H1 (cell line): ENCODE measurements around the gene FXR2. TPM values are rescaled to one million over a fixed set of nuclear protein-coding genes. Genes with fewer than 3 reads are reported as not detected.
A peak's percentile ranks its signal among the peaks of the same experiment; 100 is the strongest.

ENCODE experiments used
- CTCF ChIA-PET: fragments of 300-600 bp; sonication (Branson Sonifier 250); formaldehyde crosslinking; loops from one replicate; lab custom pipeline; 2021; ENCODE audit not compliant: partially characterized antibody; lab: Charles Lee
- POLR2A ChIA-PET: fragments of 300-600 bp; sonication (Branson Sonifier 250); formaldehyde crosslinking; loops from one replicate; lab custom pipeline; 2021; ENCODE audit warnings: inconsistent platforms; ENCODE audit not compliant: partially characterized antibody; lab: Charles Lee
- DNase-seq, 2 experiments: peaks; one replicate each; pipeline versions ENCODE4 v3.0.0 to v3.0.0-alpha.2; 2010 to 2022; ENCODE audit warnings: low spot score in 2 of 2, low read depth in 1 of 2, mixed read lengths in 1 of 2
- FAIRE-seq: peaks from 2 replicates; lab custom pipeline; 2011; peaks lifted over from hg19 to GRCh38; lab: Jason Lieb, UNC
- H2AFZ ChIP-seq: 2 replicates; pipeline ENCODE4 v1.8.1; 2012; ENCODE audit warnings: low read length, inconsistent platforms
- H2AK5ac ChIP-seq: 2 replicates; pipeline ENCODE4 v1.6.1; 2013; ENCODE audit warnings: low read depth, low read length
- H2BK120ac ChIP-seq: replicated peaks from 2 replicates; pipeline ENCODE3; 2013; ENCODE audit warnings: low read depth, low read length, inconsistent platforms
- H2BK12ac ChIP-seq: 2 replicates; pipeline ENCODE4 v1.6.1; 2013; ENCODE audit warnings: low read depth, low read length
- H2BK15ac ChIP-seq: 2 replicates; pipeline ENCODE4 v1.6.1; 2013; ENCODE audit warnings: low read length
- H2BK20ac ChIP-seq: 2 replicates; pipeline ENCODE4 v1.6.1; 2013; ENCODE audit warnings: low read length
- H2BK5ac ChIP-seq: 2 replicates; pipeline ENCODE4 v1.6.1; 2013; ENCODE audit warnings: low read depth, low read length
- H3K14ac ChIP-seq: 2 replicates; pipeline ENCODE4 v1.6.1; 2013; ENCODE audit warnings: inconsistent platforms; ENCODE audit not compliant: insufficient read length
- H3K18ac ChIP-seq: 2 replicates; pipeline ENCODE4 v1.6.1; 2013; ENCODE audit warnings: low read length; ENCODE audit errors: extremely low read depth
- H3K23ac ChIP-seq: 2 replicates; pipeline ENCODE4 v1.6.1; 2013; ENCODE audit warnings: inconsistent platforms; ENCODE audit not compliant: insufficient read length
- H3K23me2 ChIP-seq: 2 replicates; pipeline ENCODE4 v1.6.1; 2013; ENCODE audit warnings: low read depth, low read length
- H3K27ac ChIP-seq: 2 replicates; pipeline ENCODE4 v1.6.1; 2011; ENCODE audit warnings: low read depth, low read length, inconsistent platforms
- H3K27me3 ChIP-seq, 4 experiments: replicated peaks in 1 of 4; 1 replicate in 1 of 4; 2 replicates in 3 of 4; pipeline versions ENCODE4 v1.6.1 to v1.8.1; 2011 to 2013; ENCODE audit warnings: low read length in 3 of 4, mild to moderate bottlenecking in 3 of 4, inconsistent platforms in 2 of 4, mixed read lengths in 2 of 4, moderate library complexity in 1 of 4; ENCODE audit not compliant: control insufficient read depth in 3 of 4, insufficient read depth in 3 of 4; ENCODE audit errors: extremely low read depth in 1 of 4
- H3K36me3 ChIP-seq, 4 experiments: 2 replicates each; pipeline versions ENCODE4 v1.6.1 to v1.8.1; 2011 to 2013; ENCODE audit warnings: mild to moderate bottlenecking in 4 of 4, low read length in 3 of 4, moderate library complexity in 2 of 4, control low read depth in 1 of 4, inconsistent platforms in 1 of 4; ENCODE audit not compliant: insufficient read depth in 4 of 4, control insufficient read depth in 2 of 4
- H3K4ac ChIP-seq: replicated peaks from 2 replicates; pipeline ENCODE3; 2013; ENCODE audit warnings: low read length, low read depth, mixed read lengths, inconsistent platforms; ENCODE audit not compliant: insufficient read length
- H3K4me1 ChIP-seq, 4 experiments: replicated peaks in 1 of 4; 1 replicate in 1 of 4; 2 replicates in 3 of 4; pipeline versions ENCODE4 v1.6.1 to v1.8.1; 2011 to 2013; ENCODE audit warnings: low read length in 3 of 4, inconsistent platforms in 2 of 4, mixed read lengths in 1 of 4; ENCODE audit not compliant: insufficient read depth in 4 of 4, control insufficient read depth in 3 of 4
- H3K4me2 ChIP-seq, 2 experiments: 2 replicates each; pipeline versions ENCODE4 v1.6.1 to v1.8.1; 2011 to 2013; ENCODE audit warnings: low read depth in 2 of 2, low read length in 2 of 2, control low read depth in 1 of 2, inconsistent platforms in 1 of 2, mild to moderate bottlenecking in 1 of 2; ENCODE audit not compliant: insufficient read depth in 1 of 2
- H3K4me3 ChIP-seq, 4 experiments: fragments of 200-600, 300-600 bp in 1 of 4; sonication (generic), shearing (Covaris generic), sonication (Bioruptor Twin) in 1 of 4; 2 replicates each; pipeline versions ENCODE4 v1.5.1 to v1.8.1; 2011 to 2016; ENCODE audit warnings: low read length in 4 of 4, low read depth in 3 of 4, control low read depth in 2 of 4, inconsistent platforms in 2 of 4, mild to moderate bottlenecking in 2 of 4, mixed read lengths in 1 of 4, moderate library complexity in 1 of 4; ENCODE audit not compliant: insufficient read depth in 2 of 4; ENCODE audit errors: extremely low read depth in 1 of 4
- H3K56ac ChIP-seq: replicated peaks from 2 replicates; pipeline ENCODE3; 2013; ENCODE audit warnings: low read depth, mild to moderate bottlenecking, mixed read lengths, low read length, inconsistent platforms; ENCODE audit not compliant: insufficient read length
- H3K79me1 ChIP-seq: 2 replicates; pipeline ENCODE4 v1.6.1; 2013; ENCODE audit warnings: low read depth, low read length, control low read depth
- H3K79me2 ChIP-seq, 2 experiments: 2 replicates each; pipeline versions ENCODE4 v1.6.1 to v1.8.1; 2012 to 2013; ENCODE audit warnings: low read length in 2 of 2, mild to moderate bottlenecking in 2 of 2, inconsistent platforms in 1 of 2; ENCODE audit not compliant: insufficient read depth in 2 of 2, control insufficient read depth in 1 of 2
- H3K9ac ChIP-seq, 4 experiments: replicated peaks in 1 of 4; 1 replicate in 1 of 4; 2 replicates in 3 of 4; pipeline versions ENCODE4 v1.6.1 to v1.8.1; 2011 to 2013; ENCODE audit warnings: low read depth in 3 of 4, low read length in 3 of 4, control low read depth in 2 of 4, mild to moderate bottlenecking in 2 of 4, moderate library complexity in 2 of 4, inconsistent platforms in 1 of 4; ENCODE audit errors: extremely low read depth in 1 of 4
- H3K9me3 ChIP-seq, 2 experiments: 2 replicates each; pipeline versions ENCODE4 v1.6.1 to v1.8.1; 2012 to 2013; ENCODE audit warnings: mild to moderate bottlenecking in 2 of 2, moderate library complexity in 2 of 2, control low read depth in 1 of 2, inconsistent platforms in 1 of 2, low read depth in 1 of 2, low read length in 1 of 2, mixed read lengths in 1 of 2; ENCODE audit not compliant: insufficient read depth in 2 of 2
- H4K20me1 ChIP-seq, 2 experiments: replicated peaks in 1 of 2; 2 replicates each; pipeline versions ENCODE3 to v1.8.1; 2011 to 2013; ENCODE audit warnings: inconsistent platforms in 2 of 2, low read length in 2 of 2, mild to moderate bottlenecking in 1 of 2; ENCODE audit not compliant: insufficient read depth in 2 of 2, control insufficient read depth in 1 of 2
- H4K5ac ChIP-seq: 2 replicates; pipeline ENCODE4 v1.6.1; 2013; ENCODE audit warnings: low read length, low read depth, mixed read lengths, inconsistent platforms; ENCODE audit not compliant: insufficient read length
- H4K8ac ChIP-seq: 2 replicates; pipeline ENCODE4 v1.8.0; 2013; ENCODE audit warnings: mild to moderate bottlenecking, moderate library complexity, low read length, inconsistent platforms; ENCODE audit not compliant: insufficient read depth; ENCODE audit errors: extremely low read depth
- H4K91ac ChIP-seq: replicated peaks from 2 replicates; pipeline ENCODE3; 2013; ENCODE audit warnings: low read length, mixed read lengths, inconsistent platforms; ENCODE audit not compliant: insufficient read length
- ATF3 ChIP-seq: IDR thresholded peaks from 2 replicates; pipeline ENCODE4 v1.6.1; 2011; ENCODE audit warnings: low read depth, mild to moderate bottlenecking, low read length; ENCODE audit not compliant: insufficient read depth
- BACH1 ChIP-seq: IDR thresholded peaks from 2 replicates; pipeline ENCODE4 v1.6.1; 2012; ENCODE audit warnings: low read length, improper control_type of control experiment
- BCL11A ChIP-seq, 2 experiments: IDR thresholded peaks; one replicate each; pipeline ENCODE4 v1.6.1; 2011; ENCODE audit warnings: low read depth in 2 of 2, low read length in 2 of 2, mild to moderate bottlenecking in 2 of 2
- CBX8 ChIP-seq: fragments of 300-800, 300-1000 bp; sonication (generic); IDR thresholded peaks from 2 replicates; pipeline ENCODE4 v1.7.1; 2016; ENCODE audit warnings: low read depth, low read length, borderline replicate concordance
- EZH2 ChIP-seq: fragments of 200-600 bp; sonication (generic); IDR thresholded peaks from 2 replicates; pipeline ENCODE4 v1.7.1; 2012; ENCODE audit warnings: low read depth, mild to moderate bottlenecking, moderate library complexity, low read length, inconsistent platforms; ENCODE audit not compliant: severe bottlenecking
- KDM5A ChIP-seq: fragments of 200-600 bp; IDR thresholded peaks from 2 replicates; pipeline ENCODE4 v1.7.1; 2012; ENCODE audit warnings: mild to moderate bottlenecking, low read length, inconsistent platforms, mixed read lengths
- RAD21 ChIP-seq, 2 experiments: IDR thresholded peaks in 1 of 2; conservative IDR thresholded peaks in 1 of 2; 2 replicates each; pipeline ENCODE4 v1.6.1; 2011; ENCODE audit warnings: low read depth in 2 of 2, low read length in 2 of 2, improper control_type of control experiment in 1 of 2, inconsistent platforms in 1 of 2, mild to moderate bottlenecking in 1 of 2, moderate library complexity in 1 of 2
- SIN3A ChIP-seq, 2 experiments: IDR thresholded peaks in 1 of 2; conservative IDR thresholded peaks in 1 of 2; 2 replicates each; pipeline ENCODE4 v1.6.1; 2011 to 2012; ENCODE audit warnings: low read length in 2 of 2, improper control_type of control experiment in 1 of 2, low read depth in 1 of 2, mild to moderate bottlenecking in 1 of 2
- SIX5 ChIP-seq: IDR thresholded peaks from 2 replicates; pipeline ENCODE4 v1.6.1; 2011; ENCODE audit warnings: mild to moderate bottlenecking, low read depth, low read length
- WGBS, 2 experiments: shearing (Covaris generic) in 1 of 2; methylation state at CpG; one replicate each; pipeline versions ENCODE4 v1.1.6 to v1.1.7; 2013 to 2015; ENCODE audit warnings: low lambda C conversion rate in 2 of 2, mixed read lengths in 2 of 2, inconsistent platforms in 1 of 2, low coverage in 1 of 2, missing lambda C conversion rate in 1 of 2; ENCODE audit not compliant: insufficient replicate concordance in 2 of 2, insufficient coverage in 1 of 2, insufficient read length in 1 of 2; ENCODE audit errors: extremely low coverage in 1 of 2, missing lambda C conversion rate in 1 of 2; 5-methylcytosine and 5-hydroxymethylcytosine counted together
- polyA plus RNA-seq, 7 experiments: library from polyadenylated mRNA; depleted of rRNA in 3 of 7; stranded (reverse) in 5 of 7; unstranded in 2 of 7; fragments of >200 nt in 5 of 7; fragments of 200-250 nt in 2 of 7; gene quantifications; 1 replicate in 5 of 7; 2 replicates in 1 of 7; 4 replicates in 1 of 7; pipeline versions ENCODE4 v1.2.1 to v1.2.3, GENCODE V29; 2011 to 2013; ENCODE audit warnings: missing spikeins in 2 of 7, mixed read lengths in 2 of 7
- total RNA-seq: library from RNA; stranded (reverse); fragmentation: NEBNext Ultra II Directional; extraction: Animal tissue kit (Norgen Biotek cat#: 25700); gene quantifications from 2 replicates; pipeline ENCODE4 v1.2.1, GENCODE V29; 2021

FXR2 gene
- total and polyA plus RNA-seq, 2 of the 8 experiments (the other 6 are each of a cell fraction or from before 2014, with no cell fraction given): 26.2 to 44.0 TPM

- Histone ChIP-seq H2BK12ac (peak overlapping the region; percentile 39; the same call in 1 of the 2 replicates), H3K14ac (no peak overlapping the region), H3K4ac (no peak overlapping the region), H4K91ac (no peak overlapping the region), H3K4me3 (peak overlapping the region in 2 of 4 experiments; percentile 43 to 87; a peak in 2 of 8 replicates), H3K9ac (no peak overlapping the region), H2AFZ (no peak overlapping the region), H3K27ac (no peak overlapping the region), H2BK120ac (no peak overlapping the region), H2BK5ac (no peak overlapping the region), H3K79me2 (no peaks in the 10 kb centered on the region), H3K4me2 (peak overlapping the region; percentile 91 to 99), H3K27me3 (peaks cover 0 to 13% (median 4%) of the 10 kb centered on the region in 4 experiments; a peak in 4 of 7 replicates), H3K23ac (no peak overlapping the region), H4K5ac (no peak overlapping the region), H2BK20ac (no peak overlapping the region), H3K36me3 (no peaks in the 10 kb centered on the region; a peak in 2 of 8 replicates), H3K9me3 (no peaks in the 10 kb centered on the region), H2BK15ac (peak overlapping the region; percentile 66; the same call in 1 of the 2 replicates), H3K23me2 (peaks cover 20% of the 10 kb centered on the region), H3K56ac (no peak overlapping the region), H3K4me1 (peaks cover 5 to 19% (median 12%) of the 10 kb centered on the region in 4 experiments), H4K8ac (no peak overlapping the region), H3K79me1 (no peaks in the 10 kb centered on the region), H3K18ac (no peak overlapping the region), H2AK5ac (0 out of 2 replicates have a peak overlapping the region, but pooled peaks have one; percentile 82), H4K20me1 (peaks cover 0 to 2% of the 10 kb centered on the region in 2 experiments)
- FAIRE-seq (no peak), DNase-seq (no peak)
- POLR2A ChIA-PET: interaction anchor here (0.5 to 79.4 kb wide), 6 partner anchors 13 to 527 kb away, joined by 3 to 2272 read pairs (median 10); partner anchors contain the start of genes ATP1B2, FXR2, SAT2 and SHBG
- WGBS, 2 experiments: 82% methylated on average over 11 of the region's 12 CpGs; no CpG with 5 or more reads in 1 of the 2 experiments
- CTCF ChIA-PET: interaction anchor here (0.6 to 18.2 kb wide), 12 partner anchors 11 to 92 kb away, joined by 3 to 211 read pairs (median 5); partner anchors contain the start of genes SAT2, SHBG, TP53 and WRAP53
- TF ChIP-seq CBX8 (no peak), ATF3 (no peak), BCL11A (IDR thresholded peaks at IDR 0.05; ENCODE audit: low read depth in 2 of 2, low read length in 2 of 2) (no peak), BACH1 (no peak), KDM5A (no peak), SIN3A (conservative IDR thresholded peaks at IDR 0.05 in 1 of 2, IDR thresholded peaks at IDR 0.05 in 1 of 2; ENCODE audit: low read depth in 1 of 2, low read length in 2 of 2) (no peak), EZH2 (no peak), SIX5 (no peak), RAD21 (IDR thresholded peaks at IDR 0.05 in 1 of 2, conservative IDR thresholded peaks at IDR 0.05 in 1 of 2; ENCODE audit: low read depth in 2 of 2, low read length in 2 of 2) (no peak)
Observed at GRCh38 chr17:7652388-7653356, 38.0 kb upstream of the FXR2 start.
